HG02981 (cell line): ENCODE measurements around the gene LRRC7.

ENCODE experiments used
- ATAC-seq: cut with Tn5 transposase; IDR thresholded peaks from one replicate; pipeline ENCODE4 v1.9.1; 2021; ENCODE audit warnings: mild to moderate bottlenecking, moderate library complexity; ENCODE audit not compliant: unreplicated experiment

The LRRC7 gene

GRCh38 chr1:70146488-70146887, 578.8 kb downstream of the LRRC7 start:
- ATAC-seq: no peak

DNA sequence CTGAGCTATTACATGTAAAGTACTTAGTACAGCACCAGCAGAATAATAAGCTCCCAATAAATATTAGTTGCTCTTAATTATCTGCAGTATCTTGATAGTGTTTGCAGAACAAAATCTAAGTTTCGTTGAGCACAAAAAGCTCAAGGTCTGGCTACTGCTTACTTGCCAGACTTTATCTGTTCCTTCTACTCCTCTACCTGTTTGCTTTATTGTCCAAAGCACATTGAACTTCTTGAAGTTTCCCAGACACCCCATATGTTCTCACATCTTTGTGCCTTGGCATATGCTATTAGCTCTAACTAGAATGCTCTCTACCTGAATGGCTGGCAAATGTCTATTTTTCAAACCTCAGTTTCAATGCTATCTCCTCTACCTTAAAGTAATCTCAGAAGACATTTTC, 582.7 kb downstream of the LRRC7 start:
- ATAC-seq: no peak

DNA sequence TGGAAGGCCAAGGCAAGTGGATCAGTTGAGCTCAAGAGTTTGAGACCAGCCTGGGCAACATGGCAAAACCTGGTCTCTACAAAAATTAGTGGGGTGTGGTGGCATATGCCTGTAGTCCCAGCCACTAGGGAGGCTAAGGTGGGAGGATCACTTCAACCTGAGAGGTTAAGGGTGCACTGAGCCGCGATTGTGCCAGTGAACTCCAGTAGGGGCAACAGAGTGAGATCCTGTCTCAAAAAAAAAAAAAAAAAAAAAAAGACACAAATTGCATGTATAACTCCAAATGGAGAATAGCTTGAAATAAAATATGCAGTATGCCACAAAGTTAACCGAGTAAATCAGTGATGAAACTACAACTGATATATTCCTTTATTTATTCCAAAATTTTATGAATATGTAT, 586.0 kb downstream of the LRRC7 start:
- ATAC-seq: no peak

DNA sequence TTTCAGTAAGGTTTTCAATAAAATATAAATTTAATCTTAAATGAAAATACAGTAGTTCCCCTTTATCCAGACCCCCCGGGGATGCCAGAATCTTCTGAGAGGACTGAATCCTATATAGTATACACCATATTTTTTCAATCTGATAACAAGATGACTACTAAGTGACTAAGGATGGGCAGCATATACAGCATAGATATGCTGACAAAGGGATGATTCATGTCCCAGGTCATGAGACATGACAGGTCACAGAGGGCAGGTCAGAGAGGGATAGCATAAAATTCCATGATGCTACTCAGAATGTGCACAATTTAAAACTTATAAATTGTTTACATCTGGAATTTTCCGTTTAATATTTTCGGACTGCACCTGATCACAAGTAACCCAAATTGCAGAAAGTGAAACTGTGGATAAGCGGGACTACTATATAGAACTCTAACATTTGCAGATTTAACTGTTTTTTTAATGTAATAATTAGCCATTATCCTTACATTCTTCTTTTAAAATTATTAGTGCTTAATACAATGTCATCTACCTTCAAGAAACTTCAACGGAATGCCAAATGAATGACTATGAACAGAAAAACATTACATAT, 588.9 kb downstream of the LRRC7 start:
- no peak for ATAC-seq

DNA sequence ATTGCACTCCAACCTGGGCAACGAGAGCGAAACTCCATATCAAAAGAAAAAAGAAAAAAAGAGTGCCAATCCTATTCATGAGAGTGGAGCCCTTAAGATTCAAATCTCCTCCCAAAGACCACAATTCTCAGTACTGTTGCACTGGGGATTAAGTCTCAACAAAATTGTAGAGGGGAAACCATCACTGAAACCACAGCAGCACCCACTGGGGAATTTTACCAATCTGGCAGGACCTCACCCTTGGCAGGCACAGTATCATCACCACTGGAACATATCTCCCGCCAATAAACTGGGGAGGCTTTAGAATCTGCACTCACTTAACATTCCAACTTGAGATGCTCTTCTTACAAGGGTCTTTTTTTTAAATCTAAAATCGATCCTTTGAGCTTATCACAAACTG, 596.6 kb downstream of the LRRC7 start:
- ATAC-seq: no peak

DNA sequence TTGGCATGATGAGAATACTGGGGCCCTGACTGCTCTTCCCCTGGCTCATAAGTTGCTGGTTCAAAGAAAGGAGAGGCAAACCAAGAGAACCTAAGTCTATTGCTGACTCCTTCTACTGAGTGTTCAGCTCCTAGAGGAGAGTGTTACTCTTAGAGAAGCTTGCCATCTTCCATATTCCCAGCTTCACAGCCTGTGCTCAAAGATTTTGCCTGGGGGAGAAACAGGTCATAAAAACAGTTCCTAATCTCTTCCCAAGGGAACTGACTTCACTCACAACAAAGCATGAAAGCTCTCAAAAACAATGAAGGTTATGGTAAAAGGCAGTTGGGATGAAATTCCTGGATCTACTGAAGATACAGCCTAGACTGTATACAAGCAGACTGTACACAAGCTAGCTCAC, 600.6 kb downstream of the LRRC7 start:
- ATAC-seq: no peak

- no peak for ATAC-seq
Measured at GRCh38 chr1:70169018-70169839, 601.5 kb downstream of the LRRC7 start.

GRCh38 chr1:70171512-70171911, 603.8 kb downstream of the LRRC7 start:
- ATAC-seq: no peak
